ENCODE measurements around the gene C3orf80. TPM values are rescaled to one million over a fixed set of nuclear protein-coding genes. Genes with fewer than 3 reads are reported as not detected.

C3orf80 gene
- total RNA-seq, 1 experiment from 2014 or later = 0.13 TPM

DNA sequence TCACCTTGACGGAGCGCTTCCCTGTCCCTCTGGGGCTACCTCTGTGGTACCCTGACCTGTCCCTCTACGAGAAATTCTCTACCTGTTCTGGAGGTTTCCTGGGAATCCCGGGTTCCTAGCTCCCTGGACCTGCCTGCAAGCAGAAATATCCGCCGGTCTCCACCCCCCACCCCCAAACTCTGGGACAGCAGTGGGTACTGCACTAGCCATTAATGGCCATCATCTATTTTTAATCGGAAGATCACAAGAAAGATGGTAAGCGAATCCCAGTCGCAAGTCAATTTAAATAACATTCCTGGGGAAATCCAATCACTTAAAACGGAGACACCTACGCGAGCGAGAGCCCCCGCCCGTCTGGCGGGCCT is 429 bp upstream of the C3orf80 start:
- Histone ChIP-seq H2BK12ac (ENCODE audit: insufficient read length, low read depth, low read length) (no peak overlapping the region), H3K4me1 (ENCODE audit: insufficient read depth, low read length) (no peaks in the 10 kb centered on the region), H3K18ac (ENCODE audit: insufficient read length, low read depth, low read length) (no peak overlapping the region), H2BK15ac (ENCODE audit: low read depth, low read length) (no peak overlapping the region), H3K14ac (ENCODE audit: insufficient read depth, low read length) (no peak overlapping the region), H2BK20ac (ENCODE audit: low read depth, low read length, poor library complexity, severe bottlenecking) (no peak overlapping the region), H4K5ac (ENCODE audit: insufficient read length, low read depth, low read length) (no peak overlapping the region), H3K27ac (ENCODE audit: insufficient read length, low read depth, low read length) (no peak overlapping the region), H3K9me3 (ENCODE audit: control insufficient read depth, low read depth, low read length) (no peaks in the 10 kb centered on the region), H3T11ph (ENCODE audit: low read length) (no peak overlapping the region), H3K79me2 (ENCODE audit: insufficient read depth, low read length) (no peaks in the 10 kb centered on the region), H4K8ac (replicated peaks; ENCODE audit: insufficient read length, low read depth, low read length) (no peak overlapping the region), H3K4me2 (ENCODE audit: insufficient read depth, insufficient read length, low read length) (peak overlapping the region; percentile 72), H3K79me1 (ENCODE audit: insufficient read depth, low read depth, low read length, poor library complexity, severe bottlenecking) (no peaks in the 10 kb centered on the region), H3K4ac (ENCODE audit: low read depth, low read length) (no peak overlapping the region), H3K27me3 (ENCODE audit: insufficient read depth, low read length) (peaks cover 28% of the 10 kb centered on the region), H4K91ac (ENCODE audit: insufficient read length, low read depth, low read length) (no peak overlapping the region), H2AK5ac (ENCODE audit: insufficient read length, low read length) (no peak overlapping the region), H3K9ac (ENCODE audit: extremely low read depth, insufficient read length, low read length) (no peak overlapping the region), H3K23me2 (ENCODE audit: insufficient read length, low read depth, low read length, poor library complexity, severe bottlenecking) (peaks cover 18% of the 10 kb centered on the region), H2BK5ac (ENCODE audit: insufficient read length, low read length) (no peak overlapping the region), H3K56ac (ENCODE audit: insufficient read length, low read depth, low read length) (no peak overlapping the region), H2BK120ac (ENCODE audit: low read depth, low read length, poor library complexity, severe bottlenecking) (no peak overlapping the region), H4K20me1 (ENCODE audit: control insufficient read depth, insufficient read depth, insufficient read length) (no peaks in the 10 kb centered on the region), H2AFZ (ENCODE audit: low read length) (no peak overlapping the region), H3K23ac (ENCODE audit: insufficient read length, low read depth, low read length) (no peak overlapping the region)
- no CpG with 5 or more reads among the region's 16 CpGs for WGBS (ENCODE audit: extremely low coverage, insufficient read length, low lambda C conversion rate)
- TF ChIP-seq, protein P1, sequence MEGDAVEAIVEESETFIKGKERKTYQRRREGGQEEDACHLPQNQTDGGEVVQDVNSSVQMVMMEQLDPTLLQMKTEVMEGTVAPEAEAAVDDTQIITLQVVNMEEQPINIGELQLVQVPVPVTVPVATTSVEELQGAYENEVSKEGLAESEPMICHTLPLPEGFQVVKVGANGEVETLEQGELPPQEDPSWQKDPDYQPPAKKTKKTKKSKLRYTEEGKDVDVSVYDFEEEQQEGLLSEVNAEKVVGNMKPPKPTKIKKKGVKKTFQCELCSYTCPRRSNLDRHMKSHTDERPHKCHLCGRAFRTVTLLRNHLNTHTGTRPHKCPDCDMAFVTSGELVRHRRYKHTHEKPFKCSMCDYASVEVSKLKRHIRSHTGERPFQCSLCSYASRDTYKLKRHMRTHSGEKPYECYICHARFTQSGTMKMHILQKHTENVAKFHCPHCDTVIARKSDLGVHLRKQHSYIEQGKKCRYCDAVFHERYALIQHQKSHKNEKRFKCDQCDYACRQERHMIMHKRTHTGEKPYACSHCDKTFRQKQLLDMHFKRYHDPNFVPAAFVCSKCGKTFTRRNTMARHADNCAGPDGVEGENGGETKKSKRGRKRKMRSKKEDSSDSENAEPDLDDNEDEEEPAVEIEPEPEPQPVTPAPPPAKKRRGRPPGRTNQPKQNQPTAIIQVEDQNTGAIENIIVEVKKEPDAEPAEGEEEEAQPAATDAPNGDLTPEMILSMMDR (conservative IDR thresholded peaks at IDR 0.05) = no peak
- Mint-ChIP-seq H3K27ac (no peak overlapping the region), H3K4me1 (peaks cover 16 to 17% of the 10 kb centered on the region in 2 experiments), H3K27me3 (ENCODE audit: low read depth) (peaks cover 81% of the 10 kb centered on the region), H3K9me3 (no peaks in the 10 kb centered on the region), H3K36me3 (ENCODE audit: insufficient read depth in 1 of 3, low read depth in 3 of 3) (no peaks in the 10 kb centered on the region), H3K4me3 (peak overlapping the region; percentile 68 to 85)
- DNase-seq = no peak
